Spleen (tissue), 7 donors: ENCODE results near the gene ZNF474.

Experiments used
- CTCF ChIP-seq, 11 experiments: fragments of 200-600 bp in 7 of 11; fragments of 450-650 bp in 4 of 11; sonication (generic) in 4 of 11; IDR thresholded peaks in 8 of 11; conservative IDR thresholded peaks in 3 of 11; 1 replicate in 7 of 11; 2 replicates in 4 of 11; pipeline versions ENCODE4 v1.4.0 to v1.8.0; 2016 to 2021; ENCODE audit warnings: antibody characterized with exemption in 11 of 11, inconsistent platforms in 4 of 11, mild to moderate bottlenecking in 1 of 11
- POLR2A ChIP-seq, 3 donors: fragments of 450-650 bp; IDR thresholded peaks; one replicate each; pipeline ENCODE4 v1.5.1; 2017; ENCODE audit warnings: antibody characterized with exemption in 3 of 3, mild to moderate bottlenecking in 1 of 3
- POLR2AphosphoS5 ChIP-seq, 3 donors: sonication (generic); formaldehyde crosslinking; IDR thresholded peaks; one replicate each; pipeline ENCODE4 v1.5.1; 2017; ENCODE audit warnings: antibody characterized with exemption in 3 of 3
- donor health status: DM: no; HTN: no; CAD: no; lungs with moderate emphysema.
- donor health status: DM: no; HTN: no; CAD: no.
- donor health status: DM: no; HTN: no; CAD: no.

GRCh38 chr5:122141751-122142150, 12.4 kb downstream of the ZNF474 start:
- TF ChIP-seq CTCF (IDR thresholded peaks at IDR 0.05 in 8 of 11, conservative IDR thresholded peaks at IDR 0.05 in 3 of 11) (no peak), POLR2AphosphoS5 (IDR thresholded peaks at IDR 0.05) (no peak), POLR2A (IDR thresholded peaks at IDR 0.05) (no peak)
